ENCODE results near the gene PHLDB2.
"Not testable (repeated sequence)": the region's sequence is repeated elsewhere in the genome, so short reads cannot be mapped to it uniquely, and the experiment has no call there.

Gene PHLDB2

GRCh38 chr3:111859061-111859973 lies at the start of gene PHLDB2:
Gene PHLDB2 (plus strand): TSS chr3:111859265. CDS start chr3:111884078, 24,813 bp downstream.
- FAIRE-seq = no peak

- no peak for FAIRE-seq
These were observed 48.2 kb upstream of the PHLDB2 start for GRCh38 chr3:111810909-111811308.

- FAIRE-seq = no peak
These were observed 47.3 kb upstream of the PHLDB2 start for GRCh38 chr3:111811811-111812210.

DNA sequence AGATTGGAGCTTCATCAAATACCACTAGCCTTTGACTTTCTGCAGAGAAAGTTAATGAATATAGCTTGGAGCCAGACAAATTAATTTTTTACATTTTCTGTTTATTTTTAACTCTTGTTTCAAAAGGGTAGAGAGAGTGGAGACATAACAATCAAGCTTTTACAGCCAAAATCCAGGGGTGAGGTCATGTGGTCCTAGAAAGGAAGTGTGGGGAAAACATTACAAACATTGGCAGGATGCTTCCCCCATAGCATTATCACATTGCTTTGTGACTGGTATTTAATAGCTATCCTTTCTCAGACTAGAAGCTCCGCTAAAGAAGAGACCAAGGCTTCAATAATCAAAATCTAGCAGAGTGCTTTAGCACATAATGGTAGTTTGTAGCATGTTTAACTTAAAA lies 46.4 kb upstream of the PHLDB2 start:
- FAIRE-seq = no peak

DNA sequence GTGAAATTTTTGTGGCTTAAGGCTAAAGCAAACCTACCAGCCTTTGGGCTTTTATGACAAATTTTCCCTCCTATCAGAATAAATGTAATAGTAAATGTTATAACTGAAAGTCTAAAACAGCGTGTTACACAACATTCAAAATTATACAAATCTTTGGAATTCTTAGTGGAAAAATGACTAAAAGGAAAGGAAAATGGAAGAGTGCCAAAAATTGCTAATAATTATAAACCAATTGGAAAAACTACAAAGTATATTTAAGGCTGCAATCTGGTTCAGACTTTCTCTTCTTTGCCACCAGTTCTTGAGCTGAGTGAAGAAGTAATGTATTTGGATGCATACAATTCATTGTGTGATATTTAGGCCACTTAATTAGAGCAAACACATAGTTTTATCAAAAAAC lies 45.6 kb upstream of the PHLDB2 start:
- no peak for FAIRE-seq

DNA sequence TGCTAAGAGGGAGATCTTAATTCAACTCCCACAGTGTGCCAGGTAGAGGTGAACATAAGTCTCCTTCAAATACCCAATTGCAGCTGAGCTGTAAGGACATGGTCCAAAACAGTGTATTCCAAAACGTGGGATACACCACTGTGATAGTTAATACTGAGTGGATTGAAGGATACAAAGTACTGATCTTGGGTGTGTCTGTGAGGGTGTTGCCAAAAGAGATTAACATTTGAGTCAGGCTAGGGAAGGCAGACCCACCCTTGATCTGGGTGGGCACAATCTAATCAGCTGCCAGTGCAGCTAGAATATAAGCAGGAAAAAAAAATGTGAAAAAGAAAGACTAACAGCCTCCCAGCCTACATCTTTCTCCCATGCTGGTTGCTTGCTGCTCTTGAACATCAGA lies 45.1 kb upstream of the PHLDB2 start:
- FAIRE-seq = no peak

DNA sequence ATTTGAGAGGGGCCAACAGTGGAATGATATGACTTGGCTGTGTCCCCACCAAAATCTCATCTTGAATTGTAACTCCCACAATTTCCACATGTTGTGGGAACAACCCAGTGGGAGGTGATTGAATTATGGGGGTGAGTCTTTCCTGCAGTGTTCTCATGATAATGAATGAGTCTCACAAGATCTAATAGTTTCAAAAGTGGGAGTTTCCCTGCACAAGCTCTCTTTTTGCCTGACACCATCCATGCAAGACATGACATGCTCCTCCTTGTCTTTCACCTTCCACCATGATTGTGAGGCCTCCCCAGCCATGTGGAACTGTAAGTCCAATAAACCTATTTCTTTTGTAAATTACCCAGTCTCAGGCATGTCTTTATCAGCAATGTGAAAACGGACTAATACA lies 42.3 kb upstream of the PHLDB2 start:
- FAIRE-seq = not testable (repeated sequence)

GRCh38 chr3:111819927-111820326 lies 39.1 kb upstream of the PHLDB2 start:
- no peak for FAIRE-seq

- no peak for FAIRE-seq
These were observed 38.4 kb upstream of the PHLDB2 start for GRCh38 chr3:111820651-111821050.

- FAIRE-seq = no peak
These were observed 37.2 kb upstream of the PHLDB2 start for GRCh38 chr3:111821891-111822290.

DNA sequence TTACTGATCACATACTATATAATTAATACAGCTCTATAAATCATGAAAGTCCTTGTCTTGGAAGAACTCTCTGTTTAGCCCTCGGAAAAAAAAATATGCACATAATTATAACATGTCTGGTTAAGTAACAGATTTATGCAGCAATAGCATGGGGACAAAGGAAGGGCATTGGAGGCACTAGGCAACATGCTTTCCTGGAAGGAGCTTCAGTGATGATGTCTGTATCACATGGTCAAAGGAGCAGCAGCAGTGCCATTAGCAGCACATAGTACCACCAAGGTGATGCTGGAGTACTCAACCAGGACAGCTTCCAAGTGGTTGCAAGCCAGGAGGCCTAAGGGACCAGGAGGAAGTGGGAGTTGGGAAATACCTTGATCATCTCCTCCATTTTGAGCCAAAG lies 36.3 kb upstream of the PHLDB2 start:
- no peak for FAIRE-seq

GRCh38 chr3:111823341-111823855 lies 35.7 kb upstream of the PHLDB2 start:
- no peak for FAIRE-seq

GRCh38 chr3:111824351-111824750 lies 34.7 kb upstream of the PHLDB2 start:
- no peak for FAIRE-seq

DNA sequence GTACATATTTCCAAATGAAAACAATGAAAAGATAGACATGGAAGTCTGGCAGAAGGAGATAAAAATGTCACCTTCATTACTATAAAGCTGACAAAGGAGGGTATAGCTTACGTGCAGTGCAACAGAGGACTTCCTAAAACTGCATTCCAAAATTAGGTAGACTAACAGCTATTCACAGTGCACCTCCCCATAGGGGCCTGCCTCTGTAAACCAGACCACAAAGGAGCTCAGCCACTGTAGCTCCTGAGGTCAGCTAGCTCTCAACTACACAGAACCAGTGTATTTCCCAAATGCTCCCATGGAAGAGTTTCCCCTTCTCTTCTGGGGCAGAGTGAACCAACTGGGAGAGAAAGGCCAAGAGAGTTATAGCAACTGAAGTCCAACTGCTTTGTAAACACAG lies 31.2 kb upstream of the PHLDB2 start:
- no peak for FAIRE-seq

DNA sequence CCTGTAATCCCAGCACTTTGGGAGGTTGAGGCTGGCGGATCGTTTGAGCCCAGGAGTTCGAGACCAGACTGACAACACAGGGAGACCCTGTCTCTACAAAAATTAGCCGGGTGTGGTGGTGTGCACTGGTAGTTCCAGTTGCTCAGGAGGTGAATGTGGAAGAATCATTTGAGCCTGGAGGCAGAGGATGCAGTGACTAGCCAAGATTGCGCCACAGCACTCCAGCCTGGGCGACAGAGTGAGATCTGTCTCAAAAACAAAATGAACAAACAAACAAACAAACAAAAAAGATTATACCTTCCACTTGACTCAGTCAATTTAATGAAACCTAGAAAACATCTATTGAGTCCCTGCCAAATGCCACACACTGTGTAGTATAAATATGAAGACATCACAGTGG lies 30.5 kb upstream of the PHLDB2 start:
- FAIRE-seq = no peak

GRCh38 chr3:111829023-111829422 lies 30.0 kb upstream of the PHLDB2 start:
- no peak for FAIRE-seq

DNA sequence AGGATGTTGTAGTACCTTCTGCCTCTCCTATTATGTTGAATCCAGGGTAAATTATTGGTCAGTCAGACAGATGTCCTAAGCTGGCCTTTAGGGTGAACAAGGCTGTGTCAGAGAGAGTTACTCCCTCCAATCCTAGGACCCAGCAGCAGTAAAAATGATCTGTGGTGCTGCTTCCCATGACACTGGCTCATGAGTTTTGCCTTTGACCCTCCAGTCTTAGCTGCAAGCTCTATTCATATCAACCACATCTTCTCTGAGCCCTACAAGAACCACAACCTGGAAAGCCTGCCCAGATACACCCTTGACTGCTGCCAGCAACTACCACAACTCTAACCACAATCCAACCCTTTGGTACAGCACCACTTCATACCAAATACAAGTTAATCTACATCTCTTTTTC lies 27.2 kb upstream of the PHLDB2 start:
- no peak for FAIRE-seq

- FAIRE-seq = no peak
These were observed 22.0 kb upstream of the PHLDB2 start for GRCh38 chr3:111837112-111837511.

DNA sequence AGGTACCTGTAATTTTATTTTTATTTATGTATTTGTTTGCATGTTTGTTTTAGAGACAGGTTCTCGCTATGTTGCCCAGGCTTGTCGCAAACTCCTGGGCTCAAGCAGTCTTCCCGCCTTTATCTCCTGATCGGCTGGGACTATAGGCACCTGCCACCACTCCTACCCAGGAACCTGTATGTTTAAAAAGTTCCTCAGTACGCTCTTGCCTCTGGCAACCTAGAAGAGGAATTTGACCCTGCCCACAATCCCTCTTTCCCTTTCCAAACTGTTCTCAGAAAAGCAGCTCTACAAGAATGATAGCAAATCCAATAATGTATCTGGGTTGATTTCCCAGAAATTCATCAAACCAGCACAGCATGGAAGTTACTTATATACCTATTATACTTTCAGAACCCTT lies 20.9 kb upstream of the PHLDB2 start:
- no peak for FAIRE-seq

DNA sequence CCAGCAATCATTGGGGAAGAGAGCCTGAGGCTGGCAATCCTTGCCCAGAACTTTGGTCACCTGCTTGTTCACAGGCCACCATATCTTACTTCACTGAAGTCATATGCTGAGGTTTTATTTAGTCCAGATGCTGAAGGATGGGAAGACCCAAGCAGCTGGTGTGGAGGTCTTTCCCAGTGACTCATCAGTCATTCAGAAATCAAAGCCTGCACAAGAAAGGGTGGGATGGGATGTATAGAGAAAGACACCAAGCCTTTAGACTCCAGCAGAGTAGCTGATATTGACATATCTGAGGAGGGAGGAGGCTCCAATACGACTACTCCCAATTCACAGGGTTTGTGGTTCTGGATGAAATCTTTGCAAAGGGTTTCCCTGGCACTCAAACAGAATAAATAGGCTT lies 13.0 kb upstream of the PHLDB2 start:
- no peak for FAIRE-seq

DNA sequence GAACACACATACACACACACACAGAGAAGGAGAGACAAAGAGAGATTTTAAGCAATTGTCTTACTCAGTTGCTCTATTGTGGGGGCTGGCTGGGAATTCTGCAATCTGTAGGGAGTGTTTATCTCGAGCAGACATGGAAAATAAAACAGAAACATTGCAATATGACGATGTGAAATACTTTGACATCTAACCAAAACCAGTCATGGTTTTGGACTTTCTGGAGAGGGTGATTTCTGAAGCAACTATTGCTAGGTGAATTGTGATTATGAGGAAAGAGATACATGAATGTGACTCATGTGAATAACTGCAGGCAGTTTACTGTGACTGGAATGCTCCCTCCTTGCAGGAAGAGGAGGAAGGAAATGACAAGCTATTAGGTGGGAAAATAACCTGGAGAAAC lies 12.3 kb upstream of the PHLDB2 start:
- no peak for FAIRE-seq

DNA sequence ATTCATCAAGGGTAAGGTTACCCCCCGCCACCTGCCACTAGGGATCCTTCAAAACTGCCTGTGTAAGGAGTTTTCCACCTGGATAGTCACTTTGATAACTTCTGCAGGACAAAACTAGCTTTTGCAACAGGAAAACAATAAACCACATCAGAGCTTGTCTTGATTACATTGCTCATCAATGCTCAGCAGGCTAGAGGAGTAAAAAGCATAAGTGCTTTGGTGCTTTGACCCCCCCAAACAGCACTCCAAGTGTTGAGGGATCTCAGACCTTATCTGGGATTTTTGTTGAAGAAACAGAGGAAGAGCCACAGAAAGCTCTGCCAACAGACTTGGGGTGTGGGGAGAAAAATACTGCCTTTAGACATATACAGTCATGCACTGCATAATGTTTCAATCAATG lies 10.8 kb upstream of the PHLDB2 start:
- no peak for FAIRE-seq

GRCh38 chr3:111848778-111849177 lies 10.3 kb upstream of the PHLDB2 start:
- no peak for FAIRE-seq

DNA sequence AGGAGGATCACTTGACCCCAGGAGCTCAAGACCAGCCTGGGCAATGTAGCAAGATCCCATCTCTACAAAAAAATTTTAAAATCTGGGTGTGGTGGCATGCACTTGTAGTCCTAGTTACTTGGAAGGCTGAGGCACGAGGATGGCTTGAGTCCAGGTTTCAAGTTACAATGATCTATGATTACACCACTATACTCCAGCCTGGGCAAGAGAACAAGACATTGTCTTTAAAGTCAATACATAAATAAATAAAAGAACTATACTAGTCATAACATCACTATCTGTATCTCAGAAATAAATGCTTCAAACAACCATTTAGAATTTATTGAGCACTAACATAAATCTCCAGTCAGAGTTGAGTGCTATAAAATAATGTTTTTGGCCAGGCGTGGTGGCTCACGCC lies 8.5 kb upstream of the PHLDB2 start:
- FAIRE-seq = no peak

DNA sequence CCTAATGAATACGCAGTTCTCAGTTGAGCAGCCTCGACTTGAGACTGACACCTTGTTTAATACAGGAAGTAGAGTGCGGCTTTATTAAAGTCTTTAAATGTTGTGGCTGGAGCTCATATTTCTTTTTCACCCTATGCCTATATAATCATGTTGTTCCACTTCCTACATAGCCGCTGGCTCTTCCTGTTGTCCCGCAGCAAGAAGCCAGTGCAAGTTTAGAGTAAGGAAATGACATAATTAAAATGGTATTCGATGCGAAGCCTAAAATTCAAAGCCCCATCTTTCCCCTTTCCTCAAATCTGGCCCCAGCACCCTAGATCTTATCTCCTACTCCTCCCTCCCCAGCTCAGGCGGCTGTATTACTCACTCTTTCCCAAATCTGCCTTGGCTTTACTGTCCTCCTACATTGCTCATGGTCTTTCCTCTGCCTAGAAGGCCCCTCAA lies 7.5 kb upstream of the PHLDB2 start:
- FAIRE-seq = no peak
